ENCODE results near the gene BNIP3. TPM values are rescaled to one million over a fixed set of nuclear protein-coding genes. Genes with fewer than 3 reads are reported as not detected.

The BNIP3 gene
- total RNA-seq, 4 donors from 2014 or later, result 118 to 175 (median 137) TPM

GRCh38 chr10:131936736-131937135 lies 45.0 kb downstream of the BNIP3 start:
- Histone ChIP-seq H3K4me3 (no peak overlapping the region), H3K9me3 (no peaks in the 10 kb centered on the region), H3K27ac (no peak overlapping the region), H3K27me3 (no peaks in the 10 kb centered on the region), H3K36me3 (peaks cover 0 to 66% (median 6%) of the 10 kb centered on the region in 3 donors), H3K4me1 (peaks cover 0 to 19% (median 6%) of the 10 kb centered on the region in 4 donors)
- 94% methylated on average over 18 of the region's 18 CpGs for WGBS, 2 donors
- TF ChIP-seq, protein P1, sequence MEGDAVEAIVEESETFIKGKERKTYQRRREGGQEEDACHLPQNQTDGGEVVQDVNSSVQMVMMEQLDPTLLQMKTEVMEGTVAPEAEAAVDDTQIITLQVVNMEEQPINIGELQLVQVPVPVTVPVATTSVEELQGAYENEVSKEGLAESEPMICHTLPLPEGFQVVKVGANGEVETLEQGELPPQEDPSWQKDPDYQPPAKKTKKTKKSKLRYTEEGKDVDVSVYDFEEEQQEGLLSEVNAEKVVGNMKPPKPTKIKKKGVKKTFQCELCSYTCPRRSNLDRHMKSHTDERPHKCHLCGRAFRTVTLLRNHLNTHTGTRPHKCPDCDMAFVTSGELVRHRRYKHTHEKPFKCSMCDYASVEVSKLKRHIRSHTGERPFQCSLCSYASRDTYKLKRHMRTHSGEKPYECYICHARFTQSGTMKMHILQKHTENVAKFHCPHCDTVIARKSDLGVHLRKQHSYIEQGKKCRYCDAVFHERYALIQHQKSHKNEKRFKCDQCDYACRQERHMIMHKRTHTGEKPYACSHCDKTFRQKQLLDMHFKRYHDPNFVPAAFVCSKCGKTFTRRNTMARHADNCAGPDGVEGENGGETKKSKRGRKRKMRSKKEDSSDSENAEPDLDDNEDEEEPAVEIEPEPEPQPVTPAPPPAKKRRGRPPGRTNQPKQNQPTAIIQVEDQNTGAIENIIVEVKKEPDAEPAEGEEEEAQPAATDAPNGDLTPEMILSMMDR (IDR thresholded peaks at IDR 0.05), result no peak
- no peak for TF ChIP-seq POLR2A (IDR thresholded peaks at IDR 0.05)
- no peak for TF ChIP-seq EP300 (IDR thresholded peaks at IDR 0.05)
- DNase-seq (ENCODE audit: low spot score in 2 of 2), result no peak

GRCh38 chr10:131936294-131936693 lies 45.4 kb downstream of the BNIP3 start:
- H3K9me3 ChIP-seq, result no peaks in the 10 kb centered on the region
- WGBS, 2 donors, result 88 to 94% methylated on average over 9 of the region's 9 CpGs
- no peaks in the 10 kb centered on the region for H3K27me3 ChIP-seq
- peaks cover 0 to 23% (median 6%) of the 10 kb centered on the region in 4 donors for H3K4me1 ChIP-seq
- no peak overlapping the region for H3K27ac ChIP-seq
- H3K4me3 ChIP-seq, result no peak overlapping the region
- H3K36me3 ChIP-seq, result peaks cover 0 to 62% (median 6%) of the 10 kb centered on the region in 3 donors
- no peak for DNase-seq (ENCODE audit: low spot score in 2 of 2)
- TF ChIP-seq EP300 (IDR thresholded peaks at IDR 0.05) (no peak), POLR2A (IDR thresholded peaks at IDR 0.05) (no peak)
- TF ChIP-seq, protein P1 (IDR thresholded peaks at IDR 0.05), result no peak

DNA sequence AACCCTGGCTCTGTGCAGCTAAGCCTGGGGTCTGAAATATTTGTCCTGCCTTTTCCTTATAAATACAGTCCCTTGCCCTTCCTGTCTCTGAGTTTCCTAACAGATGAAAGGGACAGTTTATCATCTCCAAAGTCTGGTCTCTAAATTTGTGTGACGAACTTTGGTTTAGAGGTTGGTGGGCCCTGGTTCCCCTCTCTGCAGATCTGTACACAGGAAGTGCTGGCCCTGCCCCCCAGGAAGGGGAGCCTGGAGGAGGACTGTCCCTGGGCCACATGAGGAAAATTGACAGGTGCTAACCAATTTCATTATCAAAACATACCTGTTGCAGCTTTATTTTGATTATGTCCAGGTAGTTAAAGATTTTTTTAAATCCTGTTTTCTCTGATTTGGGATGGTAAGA lies 46.5 kb downstream of the BNIP3 start:
- DNase-seq (ENCODE audit: low spot score in 2 of 2), result no peak
- Histone ChIP-seq H3K36me3 (peaks cover 0 to 51% (median 6%) of the 10 kb centered on the region in 3 donors), H3K4me1 (peaks cover 0 to 34% (median 8%) of the 10 kb centered on the region in 4 donors), H3K27ac (no peak overlapping the region), H3K4me3 (no peak overlapping the region), H3K27me3 (no peaks in the 10 kb centered on the region), H3K9me3 (no peaks in the 10 kb centered on the region)
- TF ChIP-seq POLR2A (IDR thresholded peaks at IDR 0.05), result no peak
- no peak for TF ChIP-seq EP300 (IDR thresholded peaks at IDR 0.05)
- TF ChIP-seq, protein P1 (IDR thresholded peaks at IDR 0.05), result no peak
- 57 to 59% methylated on average over 1 of the region's 1 CpG for WGBS, 2 donors

- Histone ChIP-seq H3K4me3 (no peak overlapping the region), H3K27ac (no peak overlapping the region), H3K27me3 (no peaks in the 10 kb centered on the region), H3K9me3 (no peaks in the 10 kb centered on the region), H3K36me3 (peaks cover 0 to 46% (median 6%) of the 10 kb centered on the region in 3 donors), H3K4me1 (peaks cover 0 to 38% (median 10%) of the 10 kb centered on the region in 4 donors)
- no peak for DNase-seq (ENCODE audit: low spot score in 2 of 2)
- no peak for TF ChIP-seq POLR2A (IDR thresholded peaks at IDR 0.05)
- no peak for TF ChIP-seq EP300 (IDR thresholded peaks at IDR 0.05)
- TF ChIP-seq, protein P1 (IDR thresholded peaks at IDR 0.05), result no peak
- WGBS, 2 donors, result 85 to 88% methylated on average over 8 of the region's 8 CpGs
Measured at GRCh38 chr10:131934769-131935168, 47.0 kb downstream of the BNIP3 start.

- peaks cover 0 to 49% (median 12%) of the 10 kb centered on the region in 4 donors for H3K4me1 ChIP-seq
- 82 to 97% methylated on average over 2 of the region's 2 CpGs for WGBS, 2 donors
Measured at GRCh38 chr10:131933696-131934086, 48.0 kb downstream of the BNIP3 start.

More at GRCh38 chr10:131933696-131934086, 48.0 kb downstream of the BNIP3 start:
- H3K27me3 ChIP-seq, result no peaks in the 10 kb centered on the region
- H3K9me3 ChIP-seq, result no peaks in the 10 kb centered on the region
- peaks cover 0 to 43% (median 6%) of the 10 kb centered on the region in 3 donors for H3K36me3 ChIP-seq
- TF ChIP-seq, protein P1 (IDR thresholded peaks at IDR 0.05), result no peak
- H3K27ac ChIP-seq, result no peak overlapping the region
- no peak overlapping the region for H3K4me3 ChIP-seq
- DNase-seq (ENCODE audit: low spot score in 2 of 2), result no peak

Measured in tibial nerve (tissue), 4 donors.